Caki2 (cell line): ENCODE measurements around the gene TYMP. TPM values are rescaled to one million over a fixed set of nuclear protein-coding genes. Genes with fewer than 3 reads are reported as not detected.

Experiments
- DNase-seq: peaks from one replicate; pipeline ENCODE4 v3.0.0-alpha.2; 2015; ENCODE audit warnings: low read depth
- in situ Hi-C: cut with HindIII; loops from 2 replicates; pipeline ENCODE4 v1.10.0; 2016; ENCODE audit warnings: low sequenced_read_pairs, low pct_unique_long_range_greater_than_20kb, mixed read lengths
- total RNA-seq: library from RNA; depleted of rRNA; stranded (reverse); fragments of >200 nt; shearing (Covaris generic); gene quantifications from 2 replicates; pipeline ENCODE4 v1.2.3, GENCODE V29; 2014; ENCODE audit warnings: low replicate concordance; rRNA removed

The TYMP gene
- total RNA-seq, 1 experiment from 2014 or later, result 104 TPM

DNA sequence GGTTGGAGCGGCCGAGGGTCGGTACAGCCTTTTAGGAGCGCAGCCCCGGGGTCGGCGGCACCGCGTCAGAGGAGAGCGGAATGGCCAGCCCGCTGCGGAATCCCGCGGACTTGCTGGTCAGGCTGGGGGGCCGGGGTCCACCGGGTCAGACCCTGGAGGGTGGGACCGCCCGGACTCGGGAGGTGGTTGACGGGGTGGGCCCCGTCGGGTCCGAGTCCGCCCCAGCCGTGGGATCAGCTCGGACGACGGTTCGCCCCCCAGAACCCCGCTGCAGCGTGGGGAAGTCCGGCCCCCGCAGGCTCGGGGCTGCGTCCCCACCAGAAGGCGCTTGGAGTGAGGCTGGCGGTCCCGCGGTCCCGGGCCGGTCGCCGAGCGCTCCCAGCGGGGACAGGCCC, 48.8 kb downstream of the TYMP start:
- no peak for DNase-seq
- in situ Hi-C loops, result no loop called here

DNA sequence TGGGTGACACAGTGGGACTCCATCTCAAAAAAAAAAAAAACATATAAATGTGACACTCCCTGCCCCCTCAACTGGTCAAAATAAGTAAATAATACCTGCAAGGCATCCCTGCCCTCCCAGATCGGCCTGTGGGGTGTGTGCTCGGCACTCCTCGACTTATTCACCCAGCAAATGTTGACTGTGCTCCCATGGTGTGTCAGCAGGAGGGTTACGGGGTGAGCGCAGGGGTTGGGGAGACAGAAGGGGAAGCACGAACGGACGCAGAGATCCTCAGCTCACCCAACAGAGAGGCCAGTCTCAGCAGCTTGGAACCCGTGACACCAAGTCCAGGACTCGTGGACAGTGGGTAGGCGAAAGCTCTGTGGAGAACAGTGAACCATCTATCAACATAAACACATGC, 50.1 kb downstream of the TYMP start:
- DNase-seq, result no peak
- in situ Hi-C loops, result no loop called here

DNA sequence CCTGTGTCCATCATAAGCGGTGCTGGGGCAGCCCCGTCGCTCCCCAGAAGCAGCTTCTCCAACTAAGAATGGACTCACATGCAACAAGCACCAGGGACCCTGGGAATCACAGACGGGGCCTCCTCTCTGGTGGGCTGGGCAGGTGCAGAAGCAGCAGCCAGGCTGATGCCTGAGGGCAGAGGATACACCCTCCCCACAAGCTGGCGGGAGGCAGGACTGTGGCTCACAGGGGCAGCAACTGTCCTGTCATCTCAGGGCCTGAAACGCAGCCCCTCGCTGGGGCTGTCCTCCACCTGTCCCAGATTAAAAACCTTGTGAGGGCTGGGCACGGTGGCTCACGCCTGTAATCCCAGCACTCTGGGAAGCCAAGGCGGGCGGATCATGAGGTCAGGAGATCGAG, 51.9 kb downstream of the TYMP start:
- no peak for DNase-seq
- in situ Hi-C loops, result no loop called here

DNA sequence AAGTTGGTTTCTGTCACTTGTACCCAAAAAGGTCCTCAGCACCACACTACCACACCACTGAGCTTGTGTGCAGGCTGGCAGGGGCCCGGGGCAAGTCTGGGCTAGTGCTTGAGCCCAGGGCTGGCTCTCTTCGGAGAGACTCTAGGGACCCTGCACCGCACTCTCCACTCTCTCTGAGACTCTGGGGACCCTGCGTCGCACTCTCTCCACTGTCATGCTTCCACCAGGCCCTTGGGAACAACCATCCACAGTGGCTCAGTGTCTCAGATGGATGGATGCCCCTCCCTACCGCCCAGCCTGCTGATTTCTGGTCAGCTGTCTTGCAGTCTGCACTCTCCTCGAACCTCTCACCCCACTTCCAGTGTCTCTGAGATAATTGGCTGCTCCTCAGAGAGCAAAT, 52.9 kb downstream of the TYMP start:
- in situ Hi-C loops, result no loop called here

More for the DNA sequence above, 52.9 kb downstream of the TYMP start:
- no peak for DNase-seq

Other genes starting within 250 kb of the TYMP start
- gene PLXNB2, start 222.4 kb downstream of the TYMP start, total RNA-seq, result 300 and 353 TPM in 2 replicates
- gene DENND6B, start 203.0 kb downstream of the TYMP start, total RNA-seq, result 7.8 and 24.4 TPM in 2 replicates
- gene PPP6R2, start 186.7 kb downstream of the TYMP start, total RNA-seq, result 51.5 and 72.7 TPM in 2 replicates
- 74.3 and 84.8 TPM in 2 replicates for gene SBF1, start 55.0 kb downstream of the TYMP start, total RNA-seq
- 4.6 and 5.0 TPM in 2 replicates for gene ADM2, start 48.5 kb downstream of the TYMP start, total RNA-seq
- gene MIOX, start 43.2 kb downstream of the TYMP start, total RNA-seq, result 1.9 TPM in 1 of 2 replicates, not detected in the other
- 112 and 117 TPM in 2 replicates for gene LMF2, start 22.3 kb downstream of the TYMP start, total RNA-seq
- 133 and 152 TPM in 2 replicates for gene NCAPH2, start 21.8 kb downstream of the TYMP start, total RNA-seq
- 4.9 TPM in 1 of 2 replicates, not detected in the other for gene SCO2, start 4.4 kb downstream of the TYMP start, total RNA-seq
- gene KLHDC7B, start 15.9 kb upstream of the TYMP start, total RNA-seq, result not detected in 2 replicates
- not detected in 2 replicates for gene SYCE3, start 32.9 kb upstream of the TYMP start, total RNA-seq
- gene CPT1B, start 48.4 kb upstream of the TYMP start, total RNA-seq, result 0.35 and 10.4 TPM in 2 replicates
- gene CHKB, start 52.8 kb upstream of the TYMP start, total RNA-seq, result 21.9 and 32.2 TPM in 2 replicates
- 3.0 and 5.5 TPM in 2 replicates for gene MAPK8IP2, start 70.8 kb upstream of the TYMP start, total RNA-seq
- 32.4 and 49.5 TPM in 2 replicates for gene ARSA, start 98.1 kb upstream of the TYMP start, total RNA-seq
- gene SHANK3, start 142.8 kb upstream of the TYMP start, total RNA-seq, result 1.1 and 2.3 TPM in 2 replicates
- gene ACR, start 208.2 kb upstream of the TYMP start, total RNA-seq, result not detected in 2 replicates